HG03571 (cell line): ENCODE measurements around the gene ST6GALNAC2.

Experiments
- ATAC-seq: cut with Tn5 transposase; IDR thresholded peaks from one replicate; pipeline ENCODE4 v1.9.1; 2021; ENCODE audit not compliant: unreplicated experiment

Gene ST6GALNAC2

DNA sequence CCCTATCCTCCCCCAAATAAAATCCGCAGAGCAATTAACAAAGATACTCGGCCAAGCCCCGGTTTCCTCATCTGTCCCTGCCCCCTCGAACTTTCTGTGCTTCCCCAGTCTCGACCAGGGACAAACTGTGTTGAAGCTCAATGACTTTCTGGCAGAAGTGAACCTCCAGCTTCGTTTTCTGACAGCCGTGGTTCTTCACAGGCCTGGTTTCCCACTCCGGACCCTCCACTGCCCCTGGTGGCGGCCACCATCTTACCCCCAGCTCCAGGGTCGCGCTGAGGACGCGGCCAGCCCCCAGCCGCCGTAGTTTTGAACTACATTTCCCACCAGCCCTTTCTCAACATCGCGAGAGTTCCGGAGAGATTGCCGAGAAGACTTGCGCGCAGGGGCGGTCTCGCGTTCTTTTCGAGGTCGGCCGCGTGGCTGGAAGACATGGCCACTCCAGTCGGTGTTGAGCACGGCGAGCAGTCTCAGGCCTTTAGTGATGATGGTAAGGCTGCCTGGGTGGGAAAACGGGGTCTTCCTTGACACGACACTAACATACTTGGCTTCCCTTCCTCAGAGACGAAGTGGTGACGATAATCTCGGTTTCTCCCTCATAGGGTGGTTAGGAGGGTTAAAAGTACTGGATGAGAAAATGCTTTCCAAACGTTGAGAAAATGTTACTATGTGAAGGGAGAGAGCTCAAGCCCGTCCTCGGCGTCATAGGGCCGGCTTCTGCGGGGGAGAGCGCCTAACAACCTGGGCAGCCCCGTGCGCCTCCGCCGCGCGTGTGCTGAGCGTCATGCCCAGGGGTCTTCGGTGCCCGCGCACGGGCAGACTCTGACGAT, 28.1 kb downstream of the ST6GALNAC2 start:
- ATAC-seq: peak; percentile 91

DNA sequence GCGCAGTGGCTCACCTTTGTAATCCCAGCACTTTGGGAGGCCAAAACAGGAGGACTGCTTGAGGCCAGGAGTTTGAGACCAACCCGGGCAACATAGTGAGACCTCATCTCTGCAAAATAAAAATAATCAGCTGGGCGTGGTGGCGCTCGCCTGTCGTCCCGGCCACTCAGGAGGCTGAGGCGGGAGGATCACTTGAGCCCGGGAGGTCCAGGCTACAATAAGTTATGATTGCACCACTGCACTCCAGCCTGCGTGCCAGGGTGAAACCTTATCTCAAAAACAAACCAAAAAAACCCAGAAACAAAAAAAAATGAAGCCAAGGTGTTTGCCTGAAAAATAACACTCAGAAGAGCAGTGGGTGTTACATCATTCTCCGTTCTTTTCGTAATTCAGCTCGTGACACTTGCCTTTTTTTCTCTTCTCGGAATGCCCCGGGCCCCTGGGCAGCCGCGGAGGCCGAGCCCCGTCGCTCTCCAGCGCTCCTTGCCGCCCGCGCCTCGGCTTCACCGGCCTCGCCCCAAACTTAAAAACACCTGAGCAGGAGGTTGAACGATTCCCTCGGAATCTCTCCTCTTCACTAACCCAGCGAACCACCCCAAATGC, 28.8 kb downstream of the ST6GALNAC2 start:
- ATAC-seq: peak; percentile 28

DNA sequence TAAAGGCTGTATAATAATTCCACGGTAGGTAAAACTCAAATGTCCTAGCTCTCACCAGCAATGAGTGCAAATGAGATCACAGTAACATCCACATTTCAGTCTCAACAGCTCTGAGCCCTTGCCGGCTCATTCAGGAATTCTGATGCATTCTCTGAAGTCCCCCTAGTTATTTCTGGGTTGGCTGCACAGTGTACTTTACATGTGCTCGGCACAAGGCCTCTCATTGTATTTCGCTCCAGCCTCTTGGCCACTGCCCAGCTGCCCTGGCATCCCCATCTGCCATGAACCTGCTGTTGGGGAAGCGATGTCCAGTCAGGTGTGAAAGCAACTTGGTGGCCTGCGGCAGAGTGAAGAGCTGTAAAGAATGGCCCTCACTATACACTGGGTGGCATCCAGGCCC, 31.5 kb downstream of the ST6GALNAC2 start:
- no peak for ATAC-seq

DNA sequence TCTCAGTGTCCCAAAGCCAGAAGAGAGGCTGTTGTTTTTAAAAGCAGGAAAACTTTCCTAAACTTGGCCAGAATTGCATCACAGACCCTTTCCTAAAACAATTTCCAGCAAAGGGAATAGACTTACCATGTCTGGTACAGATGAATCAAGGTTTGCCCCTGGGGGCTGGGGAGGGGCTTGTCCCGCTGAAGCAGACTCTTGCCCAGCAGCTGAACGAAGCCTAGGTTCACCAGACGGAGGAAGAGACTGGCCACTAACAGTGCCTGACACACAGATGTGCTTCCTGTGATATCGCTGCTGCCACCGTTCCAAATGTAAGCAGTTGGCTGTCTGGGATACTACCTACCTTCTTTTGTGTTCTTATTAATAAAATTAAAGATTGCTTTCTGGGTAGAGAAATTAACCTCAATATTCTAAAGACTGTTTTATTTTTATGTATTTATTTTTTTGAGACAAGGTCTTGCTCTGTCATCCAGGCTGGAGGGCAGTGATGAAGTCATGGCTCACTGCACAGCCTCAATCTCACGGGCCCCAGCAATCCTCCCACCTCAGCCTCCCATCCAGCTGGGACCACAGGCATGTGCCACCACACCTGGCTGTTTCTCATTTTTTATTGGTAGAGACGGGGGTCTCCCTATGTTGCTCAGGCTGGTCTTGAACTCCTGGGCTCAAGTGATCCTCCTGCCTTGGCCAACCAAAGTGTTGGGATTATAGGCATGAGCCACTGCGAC, 32.3 kb downstream of the ST6GALNAC2 start:
- no peak for ATAC-seq

DNA sequence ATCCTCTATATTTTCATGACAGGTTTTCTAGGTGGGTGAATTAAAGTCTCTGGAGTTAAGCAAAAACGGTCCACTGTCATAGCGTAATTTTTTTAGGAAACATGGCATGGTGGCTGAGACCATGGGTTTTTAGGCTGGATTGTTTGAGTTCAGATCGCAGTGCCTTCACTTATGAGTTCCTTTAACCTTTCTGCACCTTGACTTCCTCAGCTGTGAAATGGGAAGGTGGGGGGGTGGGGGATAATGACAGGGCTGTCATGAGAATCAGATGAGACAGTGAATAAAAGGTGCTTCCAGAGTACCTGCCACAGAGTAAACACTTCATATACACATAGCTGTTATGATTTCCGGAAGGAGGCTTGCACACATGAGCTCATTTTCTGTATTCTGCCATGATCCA, 34.0 kb downstream of the ST6GALNAC2 start:
- ATAC-seq: no peak

DNA sequence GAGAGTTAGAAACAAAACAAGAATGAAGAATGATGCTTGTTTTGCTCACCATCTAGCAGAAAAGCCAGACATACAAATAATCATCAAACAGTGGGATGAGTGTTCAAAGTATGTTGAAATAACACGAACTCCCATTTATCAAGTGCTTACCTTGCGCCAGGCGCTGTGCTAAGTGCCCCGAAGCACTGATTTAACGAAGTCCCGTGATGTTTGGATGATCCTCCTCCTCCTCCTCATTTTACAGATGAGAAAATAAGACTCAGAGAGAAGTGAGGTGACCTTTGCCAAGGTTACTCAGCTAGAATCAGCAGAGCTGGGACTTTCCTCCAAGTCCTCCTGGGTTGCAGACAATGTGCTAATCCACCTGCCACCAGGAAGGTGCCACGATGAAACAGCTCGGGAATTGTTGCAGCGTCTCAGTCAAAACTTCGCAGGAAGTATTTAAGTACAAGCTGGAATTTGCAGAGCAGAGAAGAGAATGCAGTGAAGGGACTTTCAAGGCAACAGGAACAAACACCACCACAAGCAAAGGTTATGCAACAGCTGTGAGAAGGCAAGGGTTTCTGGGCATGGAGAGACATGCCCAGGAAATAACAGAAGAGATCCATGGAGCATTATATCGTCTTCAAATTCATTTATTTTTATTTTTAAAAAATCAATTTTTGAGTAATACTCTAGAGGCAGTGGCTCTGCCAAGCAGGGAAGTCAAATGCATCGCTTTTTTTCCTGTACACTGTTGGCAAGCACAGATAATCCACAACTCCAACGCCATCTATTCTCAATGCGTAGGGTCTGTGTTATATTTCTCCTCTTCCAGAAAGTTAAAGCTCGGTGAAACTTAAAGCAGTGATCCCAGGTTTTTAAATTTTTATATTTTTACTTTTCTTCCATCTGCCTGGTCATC, 34.7 kb downstream of the ST6GALNAC2 start:
- ATAC-seq: no peak

DNA sequence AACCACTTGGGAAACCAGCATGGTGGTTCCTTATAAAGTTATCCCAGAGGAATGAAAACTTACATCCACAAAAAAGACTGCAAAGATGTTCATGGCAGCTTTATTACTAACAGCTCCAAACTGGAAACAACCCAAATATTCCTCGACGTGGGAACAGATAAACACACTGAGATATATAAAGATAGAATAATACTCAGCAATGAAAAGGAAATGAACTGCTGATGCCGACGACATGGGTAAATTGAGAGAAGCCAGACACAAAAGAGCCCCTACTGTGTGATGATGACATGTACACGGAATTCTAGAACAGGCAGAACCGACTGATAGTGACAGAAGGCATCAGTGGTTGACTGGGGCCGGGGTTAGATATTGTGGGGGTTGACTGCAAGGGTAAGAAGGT, 36.1 kb downstream of the ST6GALNAC2 start:
- no peak for ATAC-seq

DNA sequence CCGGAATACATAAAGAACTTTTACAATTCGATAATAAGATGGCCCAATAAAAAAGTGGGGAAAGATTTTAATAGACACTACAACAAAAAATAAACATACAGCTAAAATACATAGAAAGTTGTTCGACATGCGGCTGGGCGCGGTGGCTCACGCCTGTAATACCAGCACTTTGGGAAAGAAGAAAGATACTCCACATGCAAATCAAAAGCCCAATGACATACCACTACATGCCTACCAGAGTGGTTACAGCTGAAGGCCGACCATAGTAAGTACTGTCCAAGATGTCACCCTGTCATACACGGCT, 36.5 kb downstream of the ST6GALNAC2 start:
- ATAC-seq: no peak

DNA sequence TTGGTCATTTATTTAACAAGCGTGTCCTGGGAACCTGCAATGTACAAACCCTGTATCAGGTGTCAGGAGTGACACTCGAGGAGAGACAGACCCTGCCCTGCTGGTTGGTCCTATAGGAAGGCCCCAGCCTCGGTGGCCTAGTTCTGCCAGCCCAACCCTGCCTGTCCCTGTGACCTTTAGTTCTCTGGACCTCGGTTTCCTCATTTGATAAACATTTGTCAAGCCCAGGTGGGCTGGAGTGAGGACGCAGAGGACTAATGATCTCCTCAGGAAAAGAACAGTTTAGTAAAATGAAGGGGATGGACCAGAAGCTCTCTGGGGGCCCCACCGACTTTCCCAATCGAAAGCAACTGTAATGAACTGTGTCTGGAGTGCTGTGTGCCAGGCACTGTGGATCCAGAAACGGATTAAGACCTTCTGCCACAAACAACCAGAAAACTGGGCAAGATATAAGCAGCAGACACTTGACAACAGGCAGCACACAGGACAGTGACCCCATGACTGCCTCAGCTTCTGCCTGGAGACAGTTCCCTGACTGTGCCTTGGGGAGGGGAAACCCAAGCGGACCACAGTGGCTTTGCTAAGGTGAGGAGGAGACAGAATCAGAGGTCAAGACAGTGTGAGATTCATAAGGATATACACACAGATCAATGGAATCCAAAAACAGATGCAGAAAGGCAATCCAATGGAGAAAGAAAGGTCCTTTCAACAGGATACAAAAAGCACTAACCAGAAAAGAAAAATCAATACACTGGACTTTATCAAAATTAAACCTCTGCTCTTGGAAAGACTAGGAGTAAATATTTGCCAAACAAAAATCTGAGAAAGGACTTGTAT, 37.1 kb downstream of the ST6GALNAC2 start:
- ATAC-seq: no peak

DNA sequence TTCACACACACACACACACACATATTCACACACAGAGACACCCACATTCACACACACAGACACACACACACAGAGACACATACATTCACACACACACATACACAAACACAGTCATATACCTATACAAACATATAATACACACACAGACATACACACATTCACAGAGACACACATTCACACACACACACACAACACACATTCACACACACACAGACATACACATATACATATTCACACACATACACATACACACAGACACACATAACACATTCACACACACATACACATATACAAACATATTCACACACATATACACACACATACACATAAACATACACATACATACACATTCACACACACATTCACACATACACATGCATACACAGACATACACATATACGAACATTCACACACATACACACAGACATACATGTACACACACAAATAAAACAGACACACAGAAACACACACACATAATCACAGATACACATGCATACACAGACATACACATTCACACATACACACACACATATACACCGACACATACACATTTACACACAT, 37.9 kb downstream of the ST6GALNAC2 start:
- ATAC-seq: no peak

DNA sequence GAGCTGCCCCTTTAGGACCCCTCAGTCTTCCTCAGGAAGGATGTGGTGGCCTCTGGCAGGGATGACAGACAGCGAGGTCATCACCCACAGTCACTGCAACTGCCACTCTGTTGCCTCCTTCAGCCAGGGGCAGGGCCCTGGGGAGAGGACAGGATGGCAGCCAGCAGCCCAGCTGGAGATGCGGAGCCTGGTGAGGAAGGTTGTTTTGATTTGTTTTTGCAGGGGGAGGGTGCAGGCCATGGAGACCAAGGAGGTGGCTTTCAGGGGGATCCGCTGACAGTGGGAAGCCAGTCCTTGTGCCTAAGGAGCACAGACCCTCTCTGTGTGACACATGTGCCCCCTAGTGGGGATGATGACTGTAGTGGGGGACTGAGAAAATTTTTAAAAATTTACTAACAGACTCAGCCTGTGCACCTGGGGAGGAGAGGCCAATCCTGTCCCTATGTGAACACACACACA, 38.4 kb downstream of the ST6GALNAC2 start:
- ATAC-seq: no peak

DNA sequence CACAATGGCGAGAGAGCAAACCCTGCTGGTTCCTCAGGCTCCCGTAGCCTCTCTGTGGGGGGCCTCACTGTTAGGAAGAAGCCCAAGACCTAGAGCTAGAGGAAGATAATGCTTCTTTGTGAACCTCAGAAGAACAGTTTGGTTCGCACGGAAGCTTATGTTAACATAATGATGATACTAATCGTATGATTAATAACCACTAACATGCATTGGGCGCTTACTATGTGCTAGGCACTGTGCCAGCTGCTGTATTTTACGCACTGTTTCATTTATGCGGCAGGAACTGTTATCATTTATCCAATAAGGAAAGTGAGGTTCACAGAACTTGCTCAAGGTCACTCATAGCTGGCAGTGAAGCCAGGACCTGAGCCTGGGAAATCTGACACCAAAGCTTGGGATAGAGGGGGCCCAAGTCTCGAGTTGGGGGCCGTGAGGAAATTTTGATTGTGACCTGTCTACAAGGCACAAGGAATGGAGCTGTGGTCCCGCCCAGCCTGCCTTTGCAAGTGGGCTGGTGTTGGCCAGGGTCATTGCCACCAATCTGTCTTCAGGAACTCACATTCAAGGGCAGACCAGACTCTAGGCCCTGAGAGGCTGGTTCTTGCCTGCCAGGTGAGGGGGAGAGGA, 39.0 kb downstream of the ST6GALNAC2 start:
- no peak for ATAC-seq

DNA sequence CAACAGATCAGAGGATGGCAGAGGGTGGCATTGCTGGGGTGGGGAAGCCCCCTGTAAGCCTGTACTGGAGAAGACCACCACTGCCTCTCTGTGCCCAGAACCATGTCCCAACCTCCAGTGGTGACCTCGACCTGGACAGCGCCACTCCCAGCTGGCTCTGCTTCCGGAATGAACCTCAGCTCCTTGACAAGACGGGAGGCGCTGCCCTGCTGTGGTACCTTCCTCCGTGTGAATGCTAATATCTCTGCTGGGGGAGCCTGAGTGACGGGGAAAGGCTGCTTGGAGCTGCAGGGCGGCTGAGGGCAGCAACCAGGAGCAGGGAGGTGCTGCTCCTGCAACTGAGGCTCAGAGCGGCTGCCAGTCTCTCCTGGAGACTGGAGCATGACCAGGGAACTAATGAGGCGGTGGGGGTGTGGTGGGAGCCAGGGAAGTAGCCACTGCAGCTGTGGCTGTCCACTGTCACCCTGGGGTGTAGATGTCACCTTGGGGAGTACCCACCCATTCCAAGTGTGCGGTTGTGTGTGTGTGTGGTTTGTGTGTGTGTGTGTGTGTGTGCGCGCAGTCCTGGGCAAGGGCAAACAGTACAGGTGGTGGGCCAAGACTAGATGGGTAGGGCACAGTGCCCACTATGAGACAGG, 39.6 kb downstream of the ST6GALNAC2 start:
- ATAC-seq: no peak

DNA sequence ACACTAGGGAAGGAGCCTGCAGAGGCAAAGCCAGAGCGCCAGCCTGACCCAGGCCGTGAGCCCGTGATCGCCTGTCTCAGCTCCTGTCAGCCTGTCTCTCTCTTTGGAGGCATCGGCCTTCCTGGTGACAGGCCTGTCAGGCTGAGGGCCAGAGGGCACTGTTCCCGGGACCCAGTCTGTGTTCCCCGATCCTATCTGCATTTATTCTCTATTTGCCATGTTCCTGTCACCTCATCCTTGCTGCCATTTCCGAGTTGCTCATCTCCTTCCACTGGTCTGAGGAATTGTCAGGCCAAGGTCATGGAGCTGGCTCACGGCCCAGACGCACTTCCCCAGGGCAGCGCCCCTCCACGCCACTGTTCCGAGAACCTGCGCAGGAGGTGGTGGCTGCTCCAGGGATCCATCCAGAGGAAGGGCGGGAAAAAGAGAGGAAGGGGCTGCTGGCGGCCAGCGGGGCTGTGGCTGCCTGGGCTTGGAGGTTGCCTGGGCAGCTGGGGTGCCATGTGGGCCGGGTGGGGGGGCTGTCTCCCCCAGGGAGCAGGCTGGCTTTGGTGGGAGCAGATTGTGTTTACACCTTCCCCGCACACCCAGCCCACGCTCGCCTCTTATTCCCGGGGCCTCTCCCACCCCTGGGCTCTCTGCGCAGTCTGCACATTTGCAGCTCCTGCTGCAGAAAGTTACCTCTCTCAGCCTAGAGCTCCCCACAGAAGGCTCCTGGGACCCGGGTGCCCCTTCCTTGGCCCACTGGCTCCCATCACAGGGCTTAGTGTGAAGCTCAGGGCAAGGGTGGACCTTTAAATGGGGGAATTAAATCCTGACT, 40.9 kb downstream of the ST6GALNAC2 start:
- no peak for ATAC-seq

DNA sequence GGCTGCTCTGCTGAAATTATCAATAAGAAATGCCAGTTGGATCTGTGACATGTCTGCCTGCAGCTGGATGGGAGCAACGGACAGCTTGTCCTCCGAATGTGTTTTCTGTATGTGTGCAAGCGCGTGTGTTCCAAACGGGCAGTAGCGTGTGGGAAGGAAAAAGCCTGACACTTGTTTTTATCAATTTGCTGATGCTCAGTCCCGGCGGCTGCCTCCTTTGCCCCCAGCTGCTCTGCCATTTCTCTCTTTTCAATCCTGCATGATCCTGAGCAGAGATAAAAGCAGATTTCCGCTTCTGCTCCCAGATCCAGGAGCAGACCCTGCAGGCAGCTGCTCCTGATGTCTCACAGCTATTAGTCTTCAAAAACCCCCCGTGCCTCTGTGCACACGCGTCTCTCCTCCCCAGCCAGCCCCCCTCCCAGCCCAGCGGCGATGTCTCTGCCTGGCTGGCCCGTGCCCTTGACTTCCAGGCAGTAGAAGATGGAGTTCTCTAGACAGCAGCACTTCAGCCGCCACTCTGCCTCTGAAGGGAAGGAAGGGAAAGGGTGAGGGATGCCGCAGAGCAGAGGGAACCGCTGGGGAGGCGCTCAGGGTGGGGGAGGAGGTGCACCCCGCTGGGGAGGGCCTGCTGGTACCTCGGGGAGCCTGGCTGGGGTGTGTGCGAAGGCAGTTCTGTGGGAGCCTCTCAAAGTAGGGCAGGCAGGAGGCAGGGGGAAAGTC, 41.7 kb downstream of the ST6GALNAC2 start:
- no peak for ATAC-seq

DNA sequence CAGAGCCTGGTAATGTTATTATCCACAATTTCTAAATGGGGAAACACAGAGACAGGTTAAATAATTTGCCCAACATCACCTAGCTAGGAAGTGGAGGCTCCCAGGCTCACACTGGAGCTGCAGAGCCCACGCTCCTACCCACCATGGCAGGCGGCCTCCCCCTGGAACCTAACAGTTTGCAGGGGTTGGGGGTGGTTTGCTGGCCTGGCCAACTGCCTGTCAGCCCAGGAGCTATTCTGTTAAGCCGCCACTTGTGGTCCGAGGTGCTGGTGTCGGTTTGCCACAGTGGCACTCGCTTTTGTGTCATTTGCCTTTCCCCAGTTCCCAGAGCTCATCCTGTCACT, 42.2 kb downstream of the ST6GALNAC2 start:
- no peak for ATAC-seq

DNA sequence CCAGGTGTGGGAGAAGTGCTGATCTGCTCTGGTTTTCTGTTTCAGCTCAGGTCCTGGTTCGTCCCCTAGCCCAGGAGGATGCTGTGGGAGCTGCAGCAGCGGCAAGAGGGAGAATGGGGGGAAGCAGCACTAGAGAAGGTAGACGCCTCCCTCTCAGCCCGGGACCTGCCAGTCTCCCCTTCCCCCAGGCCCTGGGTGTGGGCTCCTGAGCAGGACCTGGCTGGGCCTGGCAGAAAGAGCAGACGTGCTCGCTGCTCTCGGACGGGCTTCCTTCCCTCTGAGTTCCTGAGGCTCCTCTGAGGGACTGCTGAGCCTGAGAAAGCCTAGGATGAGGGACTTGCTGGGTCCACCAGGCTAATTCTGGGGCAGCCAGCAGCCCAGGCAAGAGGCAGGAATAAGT, 42.7 kb downstream of the ST6GALNAC2 start:
- no peak for ATAC-seq

DNA sequence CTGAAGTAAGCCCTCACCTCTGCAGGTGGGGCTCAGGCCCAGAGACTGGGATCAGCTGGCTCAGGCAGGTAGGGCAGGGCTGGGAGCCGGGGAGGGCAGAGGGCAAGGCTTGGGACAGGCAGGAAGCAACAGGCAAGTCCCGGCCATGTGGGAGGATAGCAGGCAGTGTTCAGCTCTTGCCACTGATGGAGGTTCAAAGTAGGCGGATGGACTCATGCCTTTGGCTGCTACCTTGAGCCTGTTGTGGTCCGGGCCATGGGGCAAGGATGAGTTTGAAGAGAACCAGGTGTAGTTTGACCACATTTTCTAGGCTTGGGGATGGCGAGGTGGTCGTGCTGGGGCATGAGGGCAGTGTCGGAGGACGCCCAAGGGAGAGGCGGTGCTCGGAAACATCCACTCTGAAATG, 43.1 kb downstream of the ST6GALNAC2 start:
- no peak for ATAC-seq
